GM06990 (cell line): ENCODE measurements around the gene YLPM1.

Experiments
- DNase-seq: peaks from one replicate; pipeline ENCODE4 v3.0.0-alpha.2; 2011; ENCODE audit not compliant: insufficient read length; ENCODE audit errors: extremely low read depth
- H3K27me3 ChIP-seq: replicated peaks from 2 replicates; pipeline ENCODE4 v1.6.0; 2011; ENCODE audit warnings: low read length; ENCODE audit not compliant: control insufficient read depth, insufficient read depth
- H3K36me3 ChIP-seq: 2 replicates; pipeline ENCODE4 v1.5.1; 2011; ENCODE audit warnings: low read length; ENCODE audit not compliant: control insufficient read depth, insufficient read depth
- H3K4me3 ChIP-seq: replicated peaks from 2 replicates; pipeline ENCODE4 v1.5.1; 2011; ENCODE audit warnings: low read depth, mild to moderate bottlenecking, control low read depth, low read length
- TF ChIP-seq, protein P1 (sequence below): IDR thresholded peaks from 2 replicates; pipeline ENCODE4 v1.5.1; 2011; ENCODE audit warnings: low read length, control low read depth, mild to moderate bottlenecking, inconsistent platforms; ENCODE audit not compliant: insufficient read depth, poor library complexity, severe bottlenecking

The YLPM1 gene

DNA sequence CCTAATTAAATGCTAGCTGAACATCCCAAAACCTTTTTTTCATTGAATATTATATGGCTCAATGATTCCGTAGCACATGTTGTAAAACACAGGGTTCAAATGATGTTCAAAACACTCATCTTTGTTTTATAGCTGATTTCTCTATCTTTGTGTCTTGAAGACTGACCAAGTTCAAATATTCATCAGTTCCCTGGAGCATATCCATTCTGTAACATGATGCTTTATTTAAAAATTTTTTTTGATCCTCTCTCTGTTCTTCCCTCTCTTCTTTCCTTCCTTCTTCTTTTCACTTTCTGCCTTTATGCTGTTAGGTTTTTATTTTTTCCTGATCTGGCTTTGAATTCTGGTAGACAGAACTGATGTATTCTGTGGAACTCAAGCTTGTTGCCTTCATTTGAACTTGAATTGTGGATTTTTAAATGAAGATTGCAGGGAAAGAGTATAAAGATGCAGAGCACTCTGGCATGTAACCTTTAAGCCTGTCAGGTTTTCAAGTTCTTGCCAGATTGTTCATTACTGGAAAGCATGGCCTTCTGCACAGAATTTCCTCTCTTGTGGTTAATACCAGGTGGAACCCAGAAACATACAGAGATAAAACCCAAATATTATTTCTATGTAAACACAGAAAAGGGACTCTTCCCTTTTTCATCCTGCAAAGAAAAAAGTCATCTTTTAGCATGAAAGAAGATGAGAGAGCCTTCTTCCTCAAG, 73.3 kb downstream of the YLPM1 start:
- H3K36me3 ChIP-seq: no peaks in the 10 kb centered on the region
- H3K4me3 ChIP-seq: no peak overlapping the region
- TF ChIP-seq, protein P1, sequence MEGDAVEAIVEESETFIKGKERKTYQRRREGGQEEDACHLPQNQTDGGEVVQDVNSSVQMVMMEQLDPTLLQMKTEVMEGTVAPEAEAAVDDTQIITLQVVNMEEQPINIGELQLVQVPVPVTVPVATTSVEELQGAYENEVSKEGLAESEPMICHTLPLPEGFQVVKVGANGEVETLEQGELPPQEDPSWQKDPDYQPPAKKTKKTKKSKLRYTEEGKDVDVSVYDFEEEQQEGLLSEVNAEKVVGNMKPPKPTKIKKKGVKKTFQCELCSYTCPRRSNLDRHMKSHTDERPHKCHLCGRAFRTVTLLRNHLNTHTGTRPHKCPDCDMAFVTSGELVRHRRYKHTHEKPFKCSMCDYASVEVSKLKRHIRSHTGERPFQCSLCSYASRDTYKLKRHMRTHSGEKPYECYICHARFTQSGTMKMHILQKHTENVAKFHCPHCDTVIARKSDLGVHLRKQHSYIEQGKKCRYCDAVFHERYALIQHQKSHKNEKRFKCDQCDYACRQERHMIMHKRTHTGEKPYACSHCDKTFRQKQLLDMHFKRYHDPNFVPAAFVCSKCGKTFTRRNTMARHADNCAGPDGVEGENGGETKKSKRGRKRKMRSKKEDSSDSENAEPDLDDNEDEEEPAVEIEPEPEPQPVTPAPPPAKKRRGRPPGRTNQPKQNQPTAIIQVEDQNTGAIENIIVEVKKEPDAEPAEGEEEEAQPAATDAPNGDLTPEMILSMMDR: no peak
- DNase-seq: no peak
- H3K27me3 ChIP-seq: no peaks in the 10 kb centered on the region

DNA sequence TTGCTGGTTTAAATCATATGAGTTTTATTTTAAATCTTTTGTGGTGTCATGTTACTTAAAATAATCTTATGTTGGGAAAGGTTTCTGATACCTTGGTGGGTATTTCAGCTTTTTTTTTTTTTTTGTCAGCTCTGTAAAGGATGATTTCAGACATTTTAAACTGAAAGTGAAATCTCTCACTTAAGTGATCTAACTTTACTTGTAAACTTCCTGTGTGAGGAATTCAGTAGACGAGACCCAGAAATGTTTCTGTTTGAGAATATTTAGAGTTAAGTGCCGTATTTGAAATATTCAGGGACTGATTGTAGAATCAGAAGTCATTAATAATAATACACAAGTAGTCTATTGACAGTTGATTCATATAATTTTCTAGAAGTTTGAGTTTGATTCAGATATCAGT, 75.0 kb downstream of the YLPM1 start:
- H3K36me3 ChIP-seq: no peaks in the 10 kb centered on the region
- TF ChIP-seq, protein P1: no peak
- H3K27me3 ChIP-seq: no peaks in the 10 kb centered on the region
- no peak overlapping the region for H3K4me3 ChIP-seq
- DNase-seq: no peak

DNA sequence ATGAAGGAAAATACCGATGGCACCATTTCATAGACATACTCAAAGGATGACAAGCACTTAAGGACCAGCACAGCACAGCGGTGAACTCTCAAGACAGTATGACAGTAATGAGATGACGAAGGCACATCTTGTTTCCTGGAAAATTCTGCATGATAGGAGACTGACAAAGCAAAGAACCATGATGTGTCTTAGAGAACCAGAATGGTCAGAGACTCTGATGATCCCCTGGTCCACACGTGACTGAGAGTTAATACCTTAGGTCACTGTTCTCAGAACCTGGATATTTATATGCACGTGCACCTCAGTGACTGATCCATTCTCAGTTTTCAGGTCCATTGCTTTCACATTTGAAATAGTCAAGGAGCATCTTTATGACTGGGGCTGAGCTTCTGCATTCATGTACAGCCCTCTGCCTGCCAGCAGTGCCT, 77.5 kb downstream of the YLPM1 start:
- DNase-seq: peak; percentile 41
- H3K27me3 ChIP-seq: no peaks in the 10 kb centered on the region

DNA sequence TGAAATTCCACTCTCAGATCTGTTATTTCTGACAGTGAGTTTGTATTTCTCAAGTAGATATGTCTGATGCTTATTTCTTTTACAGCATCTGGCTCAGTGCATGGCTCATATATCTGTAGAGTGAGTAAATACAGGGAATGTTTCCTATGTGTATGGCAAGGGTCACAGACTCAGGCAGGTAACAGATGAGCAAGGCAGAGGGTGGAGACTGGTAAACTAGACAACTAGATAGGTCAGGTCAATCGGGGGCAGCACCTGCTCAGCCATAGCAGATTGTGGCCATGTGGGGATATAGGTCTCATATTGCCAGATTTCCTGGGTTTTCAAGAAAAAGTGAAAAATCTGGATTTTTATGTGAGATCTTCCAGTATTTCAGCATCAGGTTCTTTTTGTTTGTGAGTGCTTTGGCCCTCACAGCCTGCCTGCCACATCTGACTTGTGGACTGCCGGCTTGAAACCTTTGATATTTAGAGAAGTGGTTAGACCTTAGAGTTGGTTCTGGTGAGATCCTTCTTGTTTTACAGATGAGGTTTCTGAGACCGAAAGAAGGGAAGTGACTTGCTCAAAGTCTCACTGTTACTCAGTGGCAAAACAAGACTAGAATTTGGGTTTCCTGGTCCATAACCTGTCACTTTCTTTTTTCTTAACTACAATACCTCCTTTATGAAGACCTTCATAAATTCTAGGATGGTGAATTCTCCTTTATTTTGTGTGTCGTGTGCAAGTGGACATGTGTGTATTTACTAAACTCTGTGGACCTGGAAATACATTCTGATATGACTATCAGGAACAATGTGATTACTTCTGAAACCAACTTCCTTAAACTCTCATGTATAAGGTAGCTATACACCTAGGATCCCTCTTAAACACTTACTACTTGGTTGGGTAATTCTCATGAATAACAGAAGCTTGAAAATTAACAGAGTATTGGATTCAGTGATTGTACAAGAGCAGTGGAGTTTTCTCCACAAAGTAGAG, 78.4 kb downstream of the YLPM1 start:
- no peaks in the 10 kb centered on the region for H3K27me3 ChIP-seq
- no peaks in the 10 kb centered on the region for H3K36me3 ChIP-seq
- DNase-seq: peak; percentile 52
- TF ChIP-seq, protein P1: no peak
- peak overlapping the region; percentile 38 for H3K4me3 ChIP-seq

More for the DNA sequence above, 77.5 kb downstream of the YLPM1 start:
- no peaks in the 10 kb centered on the region for H3K36me3 ChIP-seq
- TF ChIP-seq, protein P1: no peak
- no peak overlapping the region for H3K4me3 ChIP-seq

DNA sequence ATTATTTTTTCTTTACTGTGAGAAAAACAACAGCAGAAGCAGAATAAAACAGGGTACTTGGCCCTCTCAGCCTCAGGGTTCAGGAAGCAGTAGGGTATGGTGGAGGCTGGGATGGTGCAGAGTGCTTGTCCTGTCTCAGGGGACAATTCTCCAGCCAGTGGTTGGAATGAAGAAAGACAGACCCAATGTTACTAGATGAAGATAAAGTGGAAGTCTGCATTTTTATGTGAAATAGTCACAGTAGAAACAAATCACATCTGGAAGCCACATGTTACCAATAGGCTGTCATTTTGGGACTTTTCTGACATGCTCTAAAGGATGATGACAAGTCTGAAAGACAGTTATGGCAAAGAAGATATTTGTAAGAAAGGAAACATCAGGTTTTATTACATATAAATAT, 80.5 kb downstream of the YLPM1 start:
- TF ChIP-seq, protein P1: no peak
- no peaks in the 10 kb centered on the region for H3K27me3 ChIP-seq
- H3K36me3 ChIP-seq: no peaks in the 10 kb centered on the region
- H3K4me3 ChIP-seq: no peak overlapping the region
- no peak for DNase-seq
